ENCODE measurements around the gene IRS1. TPM values are rescaled to one million over a fixed set of nuclear protein-coding genes. Genes with fewer than 3 reads are reported as not detected.

The IRS1 gene
- total RNA-seq, 3 donors from 2014 or later = 8.1 to 29.0 (median 13.5) TPM

DNA sequence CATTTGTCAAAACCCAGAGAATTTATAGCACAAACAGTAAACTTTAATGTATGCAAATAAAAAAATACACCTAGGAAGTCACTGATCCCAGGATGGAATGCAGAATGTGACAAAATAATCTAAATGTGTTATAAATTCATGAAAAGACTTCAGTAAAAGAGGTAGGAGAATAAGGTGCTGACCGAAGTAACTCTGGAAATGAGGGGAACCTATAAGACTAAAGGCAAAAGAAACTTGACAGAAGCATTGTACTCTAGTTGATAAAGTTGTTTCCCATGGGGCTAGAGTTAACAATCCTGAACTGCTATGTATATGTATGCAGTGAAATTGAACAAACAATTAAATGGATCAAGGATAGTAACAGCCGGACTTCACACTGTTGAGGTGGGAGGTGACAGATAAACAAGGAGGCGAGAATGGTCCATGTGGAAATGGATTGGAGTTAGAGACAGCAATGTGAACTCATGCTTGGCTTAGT is 24.5 kb downstream of the IRS1 start:
- intact Hi-C loops (cut with DNase I, micrococcal nuclease) = no loop called here
- no peak for TF ChIP-seq CTCF (IDR thresholded peaks at IDR 0.05)
- no peak for ATAC-seq
- no peak for DNase-seq
- no peak overlapping the region for H3K4me3 ChIP-seq
- H3K36me3 ChIP-seq (ENCODE audit: low read depth) = no peaks in the 10 kb centered on the region
- H3K9me3 ChIP-seq = no peaks in the 10 kb centered on the region
- H3K4me1 ChIP-seq (ENCODE audit: low read depth) = peaks cover 33% of the 10 kb centered on the region

DNA sequence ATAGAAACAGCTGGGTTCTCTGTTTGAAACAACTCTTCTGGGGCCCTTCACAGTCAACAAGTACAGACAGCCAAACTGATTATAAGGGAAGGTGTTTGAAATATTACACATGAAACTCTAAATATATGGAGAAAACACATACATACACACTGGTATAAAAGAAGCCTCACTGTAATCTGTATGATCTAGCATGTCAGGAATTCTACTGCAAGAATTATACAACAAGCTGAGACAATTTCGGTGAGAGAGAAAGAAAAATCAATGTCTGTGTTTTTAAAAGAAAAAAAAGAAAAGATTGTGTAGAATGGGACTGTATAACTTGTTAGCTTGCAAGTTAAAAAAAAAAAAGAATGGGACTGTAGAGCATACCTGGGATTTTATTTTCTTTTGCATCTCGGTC is 26.3 kb downstream of the IRS1 start:
- H3K4me3 ChIP-seq = no peak overlapping the region
- H3K4me1 ChIP-seq (ENCODE audit: low read depth) = peaks cover 33% of the 10 kb centered on the region
- TF ChIP-seq CTCF (IDR thresholded peaks at IDR 0.05) = no peak
- H3K36me3 ChIP-seq (ENCODE audit: low read depth) = no peaks in the 10 kb centered on the region
- DNase-seq = no peak
- ATAC-seq = no peak
- intact Hi-C loops (cut with DNase I, micrococcal nuclease) = no loop called here
- H3K9me3 ChIP-seq = no peaks in the 10 kb centered on the region

GRCh38 chr2:226772389-226773179 is 27.0 kb downstream of the IRS1 start:
- no peak overlapping the region for H3K4me3 ChIP-seq
- TF ChIP-seq CTCF (IDR thresholded peaks at IDR 0.05) = no peak
- ATAC-seq (peak; percentile 73), DNase-seq (no peak)
- peaks cover 33% of the 10 kb centered on the region for H3K4me1 ChIP-seq (ENCODE audit: low read depth)
- intact Hi-C loops (cut with DNase I, micrococcal nuclease) = no loop called here
- H3K36me3 ChIP-seq (ENCODE audit: low read depth) = no peaks in the 10 kb centered on the region
- no peaks in the 10 kb centered on the region for H3K9me3 ChIP-seq

DNA sequence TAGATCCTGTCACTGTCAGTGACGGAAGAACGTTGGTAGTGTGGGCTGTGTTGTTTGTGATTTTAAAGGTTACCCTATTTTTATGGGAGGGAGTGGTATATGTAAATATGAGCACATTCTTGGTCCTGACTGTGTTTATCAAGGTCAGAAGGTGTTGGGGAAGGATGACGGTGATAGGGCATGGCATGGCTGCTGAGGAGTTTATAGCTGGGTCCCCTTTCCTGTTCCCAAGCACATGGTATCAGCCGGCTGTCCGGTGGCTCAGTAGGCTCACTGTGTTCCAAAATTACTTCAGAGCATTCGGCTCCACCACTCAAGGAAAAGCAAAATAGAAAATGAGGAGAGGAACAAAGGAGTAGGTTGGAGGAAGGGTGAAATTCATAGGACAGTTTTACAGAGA is 28.6 kb downstream of the IRS1 start:
- H3K4me1 ChIP-seq (ENCODE audit: low read depth) = peaks cover 33% of the 10 kb centered on the region
- ATAC-seq = peak; percentile 89
- no peak for TF ChIP-seq CTCF (IDR thresholded peaks at IDR 0.05)
- intact Hi-C loops (cut with DNase I, micrococcal nuclease) = no loop called here
- no peak overlapping the region for H3K4me3 ChIP-seq
- no peaks in the 10 kb centered on the region for H3K9me3 ChIP-seq
- no peaks in the 10 kb centered on the region for H3K36me3 ChIP-seq (ENCODE audit: low read depth)
- DNase-seq = peak in 2 of 3 donors; percentile 45 to 48

GRCh38 chr2:226767056-226767813 is 32.4 kb downstream of the IRS1 start:
- Histone ChIP-seq H3K9me3 (no peaks in the 10 kb centered on the region), H3K4me1 (ENCODE audit: low read depth) (peaks cover 11% of the 10 kb centered on the region), H3K36me3 (ENCODE audit: low read depth) (no peaks in the 10 kb centered on the region), H3K4me3 (no peak overlapping the region)
- intact Hi-C loops (cut with DNase I, micrococcal nuclease) = no loop called here
- no peak for ATAC-seq
- no peak for TF ChIP-seq CTCF (IDR thresholded peaks at IDR 0.05)
- DNase-seq = no peak
